ENCODE data around the gene GNG11.

GRCh38 chr7:93968911-93969620 lies 47.5 kb downstream of the GNG11 start:
- TF ChIP-seq CTCF (IDR thresholded peaks at IDR 0.05) = no peak
- no peak for TF ChIP-seq EZH2phosphoT487 (IDR thresholded peaks at IDR 0.05)
- TF ChIP-seq EZH2 (IDR thresholded peaks at IDR 0.05) = no peak

Measured in neural progenitor cell (in vitro differentiated cells).